ENCODE measurements around the gene KDM4C.

KDM4C gene

GRCh38 chr9:7115606-7116005 lies 357.8 kb downstream of the KDM4C start:
- no peak for DNase-seq

DNA sequence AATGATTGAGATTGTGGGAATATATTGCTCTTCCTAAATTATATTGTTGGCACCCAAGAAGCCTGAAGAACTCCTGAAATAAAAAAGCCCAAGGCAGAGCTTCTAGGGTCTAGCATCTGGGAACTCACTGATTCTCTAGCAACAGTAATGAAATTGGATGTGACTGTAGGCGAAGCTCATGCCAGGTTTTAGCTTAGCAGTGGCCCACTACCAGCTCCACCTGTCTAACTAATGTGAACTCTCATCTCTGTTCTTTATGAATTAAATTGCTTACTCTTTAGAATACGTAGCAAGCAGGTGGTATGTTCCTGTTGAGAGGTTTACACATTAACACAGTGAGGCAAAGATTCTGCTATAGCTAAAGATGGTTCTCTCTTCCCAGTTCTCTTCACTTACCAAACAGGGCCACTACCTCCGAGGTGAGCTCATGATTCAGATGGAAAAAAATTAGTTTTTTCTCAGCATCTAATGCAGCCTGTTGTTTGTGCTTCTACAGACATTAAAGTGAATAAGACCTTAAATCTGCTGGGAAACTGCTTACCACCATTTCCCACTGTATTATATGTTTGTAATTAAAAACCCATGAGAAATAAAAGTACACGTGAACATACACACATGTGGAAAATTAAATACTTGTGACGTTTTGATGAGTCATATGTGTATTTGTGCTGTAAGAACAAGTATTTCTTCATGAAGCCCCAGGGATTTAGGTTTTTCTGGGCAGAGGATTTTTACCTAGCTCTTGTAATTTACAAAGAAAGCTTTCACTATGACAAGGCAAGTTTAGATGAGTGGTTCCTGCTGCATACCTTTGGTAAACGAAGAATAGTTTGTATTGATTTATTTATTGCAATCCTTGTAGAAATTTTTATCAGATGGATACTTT lies 360.1 kb downstream of the KDM4C start:
- DNase-seq: peak; percentile 43

- no peak for DNase-seq
Measured at GRCh38 chr9:7118633-7119032, 360.9 kb downstream of the KDM4C start.

GRCh38 chr9:7119612-7120011 lies 361.8 kb downstream of the KDM4C start:
- no peak for DNase-seq

GRCh38 chr9:7121055-7121454 lies 363.3 kb downstream of the KDM4C start:
- DNase-seq: peak; percentile 11

DNA sequence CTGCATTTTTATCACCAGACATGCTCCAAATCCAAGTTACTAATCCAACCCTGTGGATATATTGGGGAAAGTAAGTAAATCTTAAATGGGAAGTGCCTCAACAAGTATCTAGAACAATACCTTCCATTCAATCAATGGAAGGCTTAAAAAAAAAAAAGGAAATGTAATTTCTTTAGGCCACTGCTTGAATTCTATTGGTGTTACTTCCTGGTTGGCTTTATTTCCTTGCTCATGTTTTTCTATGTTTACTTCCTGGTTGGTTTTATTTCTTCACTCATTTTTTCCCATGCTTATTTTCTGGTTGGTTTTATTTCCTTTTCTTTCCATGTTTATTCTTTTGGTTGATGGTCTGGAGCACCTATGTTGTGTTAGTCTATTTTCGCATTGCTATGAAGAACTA lies 363.9 kb downstream of the KDM4C start:
- no peak for DNase-seq

- no peak for DNase-seq
Measured at GRCh38 chr9:7123743-7124142, 366.0 kb downstream of the KDM4C start.

DNA sequence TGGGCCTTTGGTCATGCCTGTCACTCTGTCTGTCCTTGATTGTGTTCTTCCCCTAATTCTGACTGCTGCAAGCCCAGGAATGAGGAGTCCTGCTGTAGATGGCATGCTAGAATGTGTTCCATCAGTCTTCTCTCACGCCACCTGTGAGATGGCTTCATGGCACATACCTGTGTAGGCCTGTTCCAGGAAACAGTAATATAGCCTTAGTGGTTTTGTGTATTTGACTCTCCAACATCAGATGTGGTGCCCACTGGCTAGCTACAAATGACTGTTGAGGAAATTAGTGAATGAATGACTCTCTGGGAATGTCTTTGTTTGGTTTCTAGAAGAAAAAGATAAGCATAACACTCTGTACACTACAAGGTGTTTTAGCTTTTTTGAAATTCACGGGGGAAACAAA lies 367.5 kb downstream of the KDM4C start:
- DNase-seq: peak; percentile 32

- DNase-seq: no peak
Measured at GRCh38 chr9:7129391-7129790, 371.6 kb downstream of the KDM4C start.

DNA sequence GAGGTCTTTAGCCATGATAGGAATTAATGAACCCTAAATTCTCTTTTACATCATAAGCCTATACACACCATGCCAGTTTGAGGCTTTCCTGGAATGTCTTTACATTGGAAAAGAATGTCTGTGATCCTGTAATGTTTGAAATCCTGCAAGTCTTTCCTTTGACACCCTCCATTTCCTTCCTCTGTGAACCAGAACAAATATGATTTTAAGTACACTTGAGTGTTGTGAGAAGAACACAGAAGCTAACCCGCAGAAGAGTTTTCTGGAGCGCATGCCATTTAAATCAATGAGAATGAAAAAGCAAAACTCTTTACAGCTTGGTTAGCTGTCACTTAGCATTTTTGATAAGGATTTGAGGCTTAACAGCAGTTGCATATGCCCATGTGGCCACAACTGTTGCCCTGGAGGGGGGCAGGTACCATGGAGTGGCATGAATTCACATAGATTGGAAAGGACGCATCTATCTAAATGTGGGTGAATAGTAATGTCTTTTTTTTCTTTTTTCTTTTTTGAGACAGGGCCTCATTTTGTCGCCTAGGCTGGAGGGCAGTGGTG lies 372.6 kb downstream of the KDM4C start:
- no peak for DNase-seq

- no peak for DNase-seq
Measured at GRCh38 chr9:7132605-7133004, 374.8 kb downstream of the KDM4C start.

- DNase-seq: no peak
Measured at GRCh38 chr9:7135735-7136134, 378.0 kb downstream of the KDM4C start.

DNA sequence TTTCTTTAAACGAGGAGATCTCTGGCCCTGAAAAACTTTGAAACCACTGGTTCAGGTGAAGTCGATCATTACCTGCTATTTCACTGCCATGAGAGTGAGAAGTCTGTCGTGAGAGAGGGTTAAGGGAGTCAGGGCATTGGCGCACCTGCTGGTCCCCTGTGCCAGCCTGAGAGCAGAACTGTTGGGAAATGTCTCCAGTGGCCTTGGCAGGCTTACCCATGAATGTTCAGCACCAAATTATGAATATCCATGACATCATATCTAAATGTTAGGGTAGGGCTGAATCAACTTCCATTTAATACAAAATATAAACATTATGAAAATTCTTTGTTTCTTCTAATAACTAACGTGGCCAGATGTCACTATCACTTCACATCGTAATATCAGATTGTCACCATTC lies 379.3 kb downstream of the KDM4C start:
- no peak for DNase-seq

DNA sequence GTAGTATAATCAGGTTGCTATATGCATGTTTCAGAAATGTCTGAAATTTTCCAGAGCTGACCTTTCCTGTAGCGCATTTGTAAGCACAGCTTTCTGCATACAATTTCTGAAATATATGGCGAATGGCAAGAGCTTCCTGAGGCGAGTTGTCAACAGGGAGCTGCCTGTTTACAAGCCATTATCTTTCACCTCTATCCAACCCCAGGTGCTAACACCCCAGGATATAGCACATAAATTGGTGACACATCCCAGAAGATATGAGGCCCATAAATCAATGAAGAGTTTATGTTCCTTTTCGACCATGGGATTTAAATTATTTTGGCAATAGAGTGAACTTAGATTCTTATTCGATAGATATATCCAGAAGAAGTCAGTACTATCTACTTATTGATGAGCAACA lies 379.8 kb downstream of the KDM4C start:
- DNase-seq: no peak

- DNase-seq: no peak
Measured at GRCh38 chr9:7139886-7140285, 382.1 kb downstream of the KDM4C start.

DNA sequence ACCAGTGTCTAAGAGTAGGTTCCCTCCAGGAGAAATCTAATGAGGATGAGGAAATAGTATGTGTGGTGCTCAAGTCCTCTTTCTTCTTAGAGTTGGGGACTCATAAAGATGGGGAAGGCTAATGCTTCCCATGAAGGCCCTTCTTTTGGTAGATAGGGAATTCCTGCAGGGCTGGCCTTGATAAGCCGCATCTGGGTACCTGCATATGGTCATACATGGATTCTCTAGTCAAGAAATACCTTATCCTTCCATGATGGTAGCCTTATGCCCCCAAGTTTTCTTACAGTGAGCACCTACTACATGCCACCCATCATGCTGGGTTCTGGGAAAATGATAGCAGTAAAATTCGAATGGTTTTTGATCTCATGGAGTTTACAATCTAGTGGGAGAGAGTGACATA lies 382.6 kb downstream of the KDM4C start:
- DNase-seq: no peak

- no peak for DNase-seq
Measured at GRCh38 chr9:7143645-7144200, 385.9 kb downstream of the KDM4C start.

- DNase-seq: no peak
Measured at GRCh38 chr9:7144265-7145046, 386.7 kb downstream of the KDM4C start.

GRCh38 chr9:7145361-7146069 lies 387.7 kb downstream of the KDM4C start:
- no peak for DNase-seq

DNA sequence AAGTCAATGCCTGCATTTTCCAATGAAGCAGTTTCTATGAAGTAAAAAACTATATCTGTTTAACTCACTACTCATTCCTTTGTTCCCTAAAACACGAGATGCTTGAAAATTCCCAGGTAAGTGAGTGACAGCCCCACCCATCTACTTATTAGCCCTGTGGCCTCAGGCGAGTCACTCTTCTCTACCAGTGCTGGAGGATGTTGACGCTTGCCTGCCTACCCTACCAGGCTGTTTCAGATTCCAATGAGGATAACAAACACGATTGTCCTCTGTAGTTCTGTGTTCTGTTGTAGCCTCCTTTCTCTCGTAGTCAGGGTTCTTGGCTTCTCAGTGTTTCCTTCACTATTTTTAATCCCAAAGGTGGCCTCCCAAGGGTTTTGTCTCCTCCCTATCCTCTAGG lies 388.8 kb downstream of the KDM4C start:
- DNase-seq: no peak

DNA sequence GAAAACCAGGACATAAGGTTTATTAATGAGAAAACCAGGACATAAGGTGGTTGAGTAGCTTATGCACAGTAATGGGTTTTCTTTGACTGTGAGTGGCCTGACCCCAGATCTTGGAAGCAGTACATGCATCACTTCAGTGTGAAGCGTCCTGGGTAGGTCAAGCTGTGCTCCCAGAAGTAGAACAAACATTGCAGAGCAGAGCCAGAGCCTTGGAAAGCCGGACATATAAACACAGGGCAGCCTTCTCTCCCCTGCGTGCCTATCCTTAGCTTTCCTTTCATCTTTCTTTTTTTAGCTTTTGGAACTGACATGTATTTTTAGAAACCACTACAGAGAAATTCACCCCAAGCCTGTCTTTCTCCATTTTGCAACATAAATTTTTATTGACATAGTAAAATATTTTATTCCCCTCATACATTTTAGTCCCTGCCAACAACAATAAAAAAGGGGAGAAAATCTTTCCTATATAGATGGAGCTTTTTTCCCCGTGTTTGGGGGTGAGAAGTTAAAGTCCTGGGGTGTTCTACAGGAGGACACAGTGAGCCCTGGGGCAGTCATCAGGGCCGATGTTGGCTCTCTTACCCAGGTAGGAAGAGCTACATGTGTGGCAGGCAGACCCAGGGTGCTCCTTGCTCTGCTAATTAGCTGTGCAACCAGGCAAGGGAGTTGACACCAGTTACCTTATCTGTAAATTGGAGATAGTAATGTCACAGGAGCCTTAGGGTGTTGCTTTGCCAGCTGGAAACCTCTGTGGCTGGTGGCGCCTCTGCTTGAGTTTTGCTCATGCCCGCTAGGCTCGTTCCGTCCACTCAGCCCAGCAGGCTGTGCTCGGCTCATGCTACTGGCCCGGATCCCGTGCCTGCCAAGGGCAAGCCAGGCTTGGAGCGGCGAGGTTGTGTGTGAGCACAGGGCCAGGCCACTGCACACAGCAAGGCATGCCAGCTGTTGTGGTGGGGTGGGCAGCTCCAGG lies 389.6 kb downstream of the KDM4C start:
- DNase-seq: no peak
